HCT116 (cell line): ENCODE data around the gene YBX3. TPM values are rescaled to one million over a fixed set of nuclear protein-coding genes. Genes with fewer than 3 reads are reported as not detected.
A peak's percentile ranks its signal among the peaks of the same experiment; 100 is the strongest.

Source experiments
- ATAC-seq: fragments of 200-7000 bp; cut with Tn5 transposase; 2 replicates; pipeline ENCODE4 v1.9.1; 2020; ENCODE audit warnings: mild to moderate bottlenecking, moderate library complexity
- BruUV-seq: library from RNA; stranded (reverse); fragments of 400-500 nt; replicated peaks from 2 replicates; lab custom pipeline; 2021; lab: Mats Ljungman, UMichigan
- CTCF ChIA-PET: fragments of 300-600 bp; sonication (Branson Sonifier 250); formaldehyde crosslinking; loops from one replicate; lab custom pipeline; 2021; ENCODE audit warnings: antibody characterized with exemption; lab: Charles Lee
- POLR2A ChIA-PET: fragments of 300-600, 350-600 bp; sonication (Branson Sonifier 250); formaldehyde crosslinking; loops from one replicate; lab custom pipeline; 2021; ENCODE audit warnings: antibody characterized with exemption; lab: Charles Lee
- RAD21 ChIA-PET, 2 experiments: fragments of 300-600 bp; sonication (Branson Sonifier 250); formaldehyde crosslinking; loops; one replicate each; lab custom pipeline; 2023; ENCODE audit warnings: low total read pairs in 2 of 2; ENCODE audit not compliant: uncharacterized antibody in 2 of 2, unreplicated experiment in 2 of 2, low non-redundant PET in 1 of 2; lab: Charles Lee
- DNase-seq: peaks from one replicate; pipeline ENCODE4 v3.0.0-alpha.2; 2010; ENCODE audit warnings: low read depth, low spot score
- H2AFZ ChIP-seq: fragments of 200-600 bp; shearing (Covaris generic), sonication (generic); 2 replicates; pipeline ENCODE4 v1.6.1; 2017; ENCODE audit warnings: low read depth, mixed run types, mixed read lengths, antibody characterized with exemption, low read length; ENCODE audit not compliant: poor library complexity, severe bottlenecking
- H3K27ac ChIP-seq: 2 replicates; pipeline ENCODE4 v1.5.1; 2012; ENCODE audit warnings: low read depth, low read length
- H3K27me3 ChIP-seq: fragments of 200-600 bp; sonication (generic); 2 replicates; pipeline ENCODE4 v1.6.1; 2016; ENCODE audit warnings: mixed run types, low read length, mixed read lengths; ENCODE audit not compliant: insufficient read depth
- H3K36me3 ChIP-seq, 2 experiments: fragments of 200-500 bp in 1 of 2; fragments of 200-600 bp in 1 of 2; sonication (Bioruptor generic) in 1 of 2; sonication (generic) in 1 of 2; 2 replicates each; pipeline versions ENCODE4 v1.5.1 to v1.6.1; 2014 to 2016; ENCODE audit warnings: low read length in 2 of 2, inconsistent platforms in 1 of 2, mixed read lengths in 1 of 2, mixed run types in 1 of 2; ENCODE audit not compliant: insufficient read depth in 2 of 2, control insufficient read depth in 1 of 2
- H3K4me1 ChIP-seq, 2 experiments: fragments of 200-600 bp in 1 of 2; sonication (generic) in 1 of 2; 2 replicates each; pipeline versions ENCODE4 v1.5.1 to v1.6.1; 2012 to 2017; ENCODE audit warnings: low read length in 2 of 2, inconsistent platforms in 1 of 2, mild to moderate bottlenecking in 1 of 2, mixed read lengths in 1 of 2, mixed run types in 1 of 2, moderate library complexity in 1 of 2; ENCODE audit not compliant: insufficient read depth in 2 of 2, control insufficient read depth in 1 of 2
- H3K4me2 ChIP-seq: fragments of 200-600 bp; sonication (generic); 2 replicates; pipeline ENCODE4 v1.6.1; 2017; ENCODE audit warnings: mixed run types, low read length, mixed read lengths
- H3K4me3 ChIP-seq, 2 experiments: fragments of 200-600 bp in 1 of 2; sonication (generic) in 1 of 2; replicated peaks in 1 of 2; 2 replicates each; pipeline ENCODE4 v1.5.1; 2011 to 2016; ENCODE audit warnings: low read length in 2 of 2, control low read depth in 1 of 2, low read depth in 1 of 2, mild to moderate bottlenecking in 1 of 2, mixed read lengths in 1 of 2, mixed run types in 1 of 2
- H3K79me2 ChIP-seq: fragments of 200-600 bp; sonication (generic); 2 replicates; pipeline ENCODE4 v1.6.1; 2017; ENCODE audit warnings: mild to moderate bottlenecking, mixed run types, low read length, moderate library complexity, mixed read lengths; ENCODE audit not compliant: insufficient read depth
- H3K9ac ChIP-seq: fragments of 200-600 bp; sonication (generic); 2 replicates; pipeline ENCODE4 v1.6.1; 2016; ENCODE audit warnings: low read length, mixed read lengths
- H3K9me2 ChIP-seq: fragments of 200-600 bp; sonication (generic), shearing (Covaris generic); 2 replicates; pipeline ENCODE4 v1.6.1; 2017; ENCODE audit warnings: mixed run types, mild to moderate bottlenecking, moderate library complexity; ENCODE audit not compliant: insufficient read depth
- H3K9me3 ChIP-seq, 2 experiments: fragments of 200-500 bp in 1 of 2; fragments of 200-600 bp in 1 of 2; sonication (Bioruptor generic) in 1 of 2; sonication (generic) in 1 of 2; 2 replicates each; pipeline ENCODE4 v1.6.1; 2014 to 2017; ENCODE audit warnings: low read length in 2 of 2, mixed read lengths in 2 of 2, inconsistent platforms in 1 of 2, low read depth in 1 of 2, mild to moderate bottlenecking in 1 of 2, mixed run types in 1 of 2, moderate library complexity in 1 of 2; ENCODE audit not compliant: control insufficient read depth in 1 of 2, insufficient read depth in 1 of 2
- H4K20me1 ChIP-seq: fragments of 200-600 bp; sonication (generic), shearing (Covaris generic); 2 replicates; pipeline ENCODE4 v1.6.1; 2017; ENCODE audit warnings: mixed run types, mild to moderate bottlenecking, moderate library complexity; ENCODE audit not compliant: insufficient read depth
- CBX3 ChIP-seq: IDR thresholded peaks from 2 replicates; pipeline ENCODE4 v1.6.1; 2012; ENCODE audit warnings: low read depth
- CEBPB ChIP-seq: IDR thresholded peaks from 2 replicates; pipeline ENCODE4 v1.6.1; 2012; ENCODE audit warnings: low read depth
- CTCF ChIP-seq, 3 experiments: fragments of 200-600 bp in 1 of 3; sonication (generic) in 1 of 3; IDR thresholded peaks in 2 of 3; conservative IDR thresholded peaks in 1 of 3; 2 replicates each; pipeline ENCODE4 v1.5.1; 2012 to 2017; ENCODE audit warnings: low read depth in 2 of 3, low read length in 2 of 3, antibody characterized with exemption in 1 of 3, borderline replicate concordance in 1 of 3, control low read depth in 1 of 3, mild to moderate bottlenecking in 1 of 3, mixed read lengths in 1 of 3, mixed run types in 1 of 3, moderate library complexity in 1 of 3; ENCODE audit not compliant: insufficient read depth in 1 of 3
- EGR1 ChIP-seq: IDR thresholded peaks from 2 replicates; pipeline ENCODE4 v1.6.1; 2012; ENCODE audit warnings: low read depth
- ELF1 ChIP-seq: IDR thresholded peaks from 2 replicates; pipeline ENCODE4 v1.6.1; 2012; ENCODE audit warnings: low read depth, borderline replicate concordance
- FOSL1 ChIP-seq: IDR thresholded peaks from 2 replicates; pipeline ENCODE4 v1.6.1; 2012; ENCODE audit warnings: low read depth
- POLR2A ChIP-seq: IDR thresholded peaks from 2 replicates; pipeline ENCODE4 v1.7.0; 2011; ENCODE audit warnings: borderline replicate concordance; ENCODE audit not compliant: insufficient read depth, insufficient read length; ENCODE audit errors: extremely low read depth
- REST ChIP-seq: IDR thresholded peaks from 2 replicates; pipeline ENCODE4 v1.6.1; 2012; ENCODE audit warnings: low read depth
- SIN3A ChIP-seq: IDR thresholded peaks from 2 replicates; pipeline ENCODE4 v1.6.1; 2012; ENCODE audit warnings: low read depth
- SRF ChIP-seq: IDR thresholded peaks from 2 replicates; pipeline ENCODE4 v1.6.1; 2012; ENCODE audit warnings: low read depth
- TCF7L2 ChIP-seq: IDR thresholded peaks from 2 replicates; pipeline ENCODE4 v1.7.0; 2011; ENCODE audit warnings: borderline replicate concordance, inconsistent platforms; ENCODE audit not compliant: insufficient read depth, insufficient read length; ENCODE audit errors: extremely low read depth
- YY1 ChIP-seq: IDR thresholded peaks from 2 replicates; pipeline ENCODE4 v1.6.1; 2011; ENCODE audit warnings: low read length, low read depth, moderate library complexity, mild to moderate bottlenecking; ENCODE audit not compliant: insufficient replicate concordance; ENCODE audit errors: extremely low read depth
- ZFX ChIP-seq: fragments of 450-650 bp; IDR thresholded peaks from 2 replicates; pipeline ENCODE4 v1.6.1; 2017
- intact Hi-C: fragments of 100-400 bp; cut with micrococcal nuclease; formaldehyde crosslinking; loops from 2 replicates; pipeline ENCODE4 v1.10.0; 2022
- total RNA-seq: library from RNA; stranded (reverse); gene quantifications from one replicate; pipeline ENCODE4 v1.2.1, GENCODE V29; 2021; ENCODE audit not compliant: unreplicated experiment
- TF ChIP-seq, protein P1 (sequence below): IDR thresholded peaks from 2 replicates; pipeline ENCODE4 v1.6.1; 2012
- TF ChIP-seq, protein P2 (sequence below): IDR thresholded peaks from 2 replicates; pipeline ENCODE4 v1.6.1; 2012

Gene YBX3
- total RNA-seq, 1 experiment from 2014 or later, result 419 TPM

GRCh38 chr12:10716277-10716676 lies 6.8 kb downstream of the YBX3 start:
- Histone ChIP-seq H4K20me1 (peaks cover 37% of the 10 kb centered on the region; the same call in 1 of the 2 replicates), H3K27me3 (no peaks in the 10 kb centered on the region), H2AFZ (no peak overlapping the region), H3K9ac (peak overlapping the region; percentile 48), H3K9me2 (no peaks in the 10 kb centered on the region), H3K9me3 (no peaks in the 10 kb centered on the region), H3K79me2 (peaks cover 100% of the 10 kb centered on the region), H3K4me1 (peaks cover 53 to 59% of the 10 kb centered on the region in 2 experiments), H3K27ac (peak overlapping the region; percentile 68), H3K4me3 (peak overlapping the region; percentile 13 to 41; a peak in 3 of 4 replicates), H3K36me3 (peaks cover 42 to 58% of the 10 kb centered on the region in 2 experiments), H3K4me2 (peak overlapping the region; percentile 77)
- DNase-seq, result no peak
- no TSS peak for BruUV-seq
- CTCF ChIA-PET, result no interaction called here
- TF ChIP-seq REST, result no peak
- TF ChIP-seq, protein P1, sequence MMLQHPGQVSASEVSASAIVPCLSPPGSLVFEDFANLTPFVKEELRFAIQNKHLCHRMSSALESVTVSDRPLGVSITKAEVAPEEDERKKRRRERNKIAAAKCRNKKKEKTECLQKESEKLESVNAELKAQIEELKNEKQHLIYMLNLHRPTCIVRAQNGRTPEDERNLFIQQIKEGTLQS, result no peak
- no peak for TF ChIP-seq SIN3A
- no peak for TF ChIP-seq POLR2A
- TF ChIP-seq FOSL1, result no peak
- TF ChIP-seq, protein P2, sequence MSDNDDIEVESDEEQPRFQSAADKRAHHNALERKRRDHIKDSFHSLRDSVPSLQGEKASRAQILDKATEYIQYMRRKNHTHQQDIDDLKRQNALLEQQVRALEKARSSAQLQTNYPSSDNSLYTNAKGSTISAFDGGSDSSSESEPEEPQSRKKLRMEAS, result no peak
- no peak for TF ChIP-seq CBX3
- no peak for TF ChIP-seq EGR1
- TF ChIP-seq ZFX, result no peak
- no peak for TF ChIP-seq CTCF (IDR thresholded peaks at IDR 0.05 in 2 of 3, conservative IDR thresholded peaks at IDR 0.05 in 1 of 3; ENCODE audit: borderline replicate concordance in 1 of 3, insufficient read depth in 1 of 3, low read depth in 2 of 3, low read length in 2 of 3)
- no peak for TF ChIP-seq SRF
- no peak for TF ChIP-seq TCF7L2
- no peak for TF ChIP-seq YY1
- no peak for TF ChIP-seq CEBPB
- no peak for TF ChIP-seq ELF1
- ATAC-seq, result no peak
- intact Hi-C loops, result loop anchor here (2.0 kb wide), 1 partner anchor 503 kb away; the partner anchor contains the start of gene GABARAPL1
- RAD21 ChIA-PET, result no interaction called here
- POLR2A ChIA-PET, result interaction anchor here (1.0 kb wide), 1 partner anchor 34 kb away, joined by 3 read pairs; no protein-coding TSS in a partner anchor
